Cortex of kidney (tissue), 1 donor: Measurements from ENCODE around the gene STAC.
"Not testable (repeated sequence)": the region's sequence is repeated elsewhere in the genome, so short reads cannot be mapped to it uniquely, and the experiment has no call there.

Experiments used
- DNase-seq: peaks from one replicate; lab custom pipeline; 2025; lab: John Stamatoyannopoulos, UW

Gene STAC

GRCh38 chr3:36480911-36481648, 100.8 kb downstream of the STAC start:
- DNase-seq = no peak

DNA sequence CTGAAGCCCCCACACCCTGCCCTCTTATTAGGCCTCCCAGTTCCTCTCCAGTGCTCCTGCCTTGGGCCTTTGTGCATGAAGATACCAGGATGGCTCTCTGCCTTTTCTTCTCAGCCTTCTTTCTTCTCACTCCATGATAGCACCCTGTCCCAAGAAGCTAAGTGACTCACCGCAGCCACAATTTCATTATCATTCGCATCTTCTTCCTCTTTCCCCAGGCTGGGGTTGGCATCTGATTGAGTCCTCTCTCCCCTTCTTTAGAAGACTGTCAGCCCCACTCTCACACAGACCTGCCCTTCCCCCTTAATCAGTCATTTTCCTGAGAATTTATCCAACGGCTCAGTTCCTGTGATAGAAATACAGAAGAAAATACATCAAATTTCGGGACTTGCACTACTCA, 102.0 kb downstream of the STAC start:
- no peak for DNase-seq

DNA sequence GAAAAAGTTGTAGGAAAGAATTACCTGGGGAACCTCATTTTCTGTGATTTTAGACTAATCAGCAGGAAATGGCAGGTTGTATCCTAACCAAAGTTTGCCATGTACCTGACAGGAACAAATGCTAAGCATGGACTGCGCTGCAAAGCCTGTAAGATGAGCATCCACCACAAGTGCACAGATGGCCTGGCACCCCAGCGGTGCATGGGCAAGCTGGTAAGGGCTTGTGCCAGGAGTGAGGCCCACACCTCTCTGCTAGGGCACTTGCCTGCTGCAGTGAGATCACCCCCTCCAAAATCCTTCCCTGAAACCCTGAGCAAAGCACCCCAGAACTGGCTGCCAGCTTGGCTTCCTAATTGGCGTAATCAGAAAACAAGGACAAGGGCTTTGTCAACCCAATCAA, 102.6 kb downstream of the STAC start:
- no peak for DNase-seq

DNA sequence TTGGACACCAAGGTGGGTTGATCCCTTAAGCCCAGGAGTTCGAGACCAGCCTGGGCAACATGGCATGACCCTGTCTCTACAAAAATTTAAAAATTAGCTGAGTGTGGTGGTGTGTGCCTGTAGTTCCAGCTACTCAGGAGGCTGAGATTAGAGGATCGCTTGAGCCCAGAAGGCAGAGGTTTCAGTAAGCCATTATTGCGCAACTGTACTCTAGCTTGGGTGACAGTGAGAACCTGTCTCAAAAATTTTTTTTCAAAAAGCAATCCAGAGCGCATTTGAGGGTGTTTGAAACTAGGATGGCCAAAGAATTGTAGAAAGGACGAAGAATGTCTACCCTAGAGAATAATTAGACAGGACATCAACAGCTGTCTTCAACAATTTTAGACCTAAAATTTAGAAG, 103.4 kb downstream of the STAC start:
- no peak for DNase-seq

DNA sequence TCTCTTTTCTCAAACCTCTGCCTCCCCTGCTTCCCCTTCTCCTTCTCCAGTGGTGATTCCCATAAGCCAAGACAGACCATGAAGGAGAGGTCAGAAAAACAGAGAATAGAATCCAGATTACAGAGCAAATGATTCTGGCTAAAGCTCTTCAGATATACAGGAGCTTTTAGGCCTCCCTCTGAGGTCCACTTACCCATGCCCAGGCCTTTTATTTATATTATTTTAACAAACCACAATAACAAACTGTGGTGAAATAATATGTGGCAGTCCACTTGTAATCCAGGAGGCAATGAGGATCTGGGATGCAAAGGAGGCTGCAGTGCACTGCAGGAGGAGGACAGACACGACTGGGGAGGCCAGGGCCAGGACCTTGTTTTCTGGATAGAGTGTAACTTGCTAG, 104.1 kb downstream of the STAC start:
- no peak for DNase-seq

DNA sequence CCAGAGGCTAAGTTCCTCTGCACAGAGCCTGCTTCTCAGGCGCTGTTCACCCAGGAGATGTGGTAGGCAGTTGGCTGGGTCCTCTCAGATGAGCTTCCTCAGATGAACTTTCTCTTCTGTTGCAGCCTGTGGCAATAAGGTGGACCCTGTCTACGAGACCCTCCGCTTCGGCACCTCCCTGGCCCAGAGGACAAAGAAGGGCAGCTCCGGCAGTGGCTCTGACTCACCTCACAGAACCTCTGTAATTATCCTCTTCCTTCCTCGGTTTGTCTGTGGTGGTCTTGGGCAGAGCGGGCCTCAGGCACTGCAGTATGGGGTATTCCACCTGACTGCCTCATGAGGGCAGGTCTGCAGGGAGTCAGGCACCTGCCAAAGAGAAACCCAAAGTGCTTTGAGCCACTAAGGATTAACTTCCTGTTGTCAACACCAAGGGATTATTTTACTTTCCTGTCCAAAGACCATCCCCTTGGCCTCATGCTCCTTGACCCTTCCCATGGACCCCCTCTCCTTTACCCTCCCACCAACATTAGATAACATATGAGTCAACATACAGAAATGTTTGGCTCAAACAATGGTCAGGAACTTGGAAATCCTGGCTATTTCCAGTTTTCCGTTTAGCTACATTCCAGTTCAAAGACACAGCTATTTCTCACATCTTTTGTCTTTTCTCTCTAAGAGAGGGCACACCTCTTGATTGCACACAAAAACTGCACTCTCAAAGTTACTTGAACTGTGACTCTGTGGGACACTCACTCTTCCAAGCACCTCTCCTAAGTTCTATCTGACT, 105.9 kb downstream of the STAC start:
- no peak for DNase-seq

GRCh38 chr3:36487616-36488015, 107.3 kb downstream of the STAC start:
- DNase-seq = no peak

DNA sequence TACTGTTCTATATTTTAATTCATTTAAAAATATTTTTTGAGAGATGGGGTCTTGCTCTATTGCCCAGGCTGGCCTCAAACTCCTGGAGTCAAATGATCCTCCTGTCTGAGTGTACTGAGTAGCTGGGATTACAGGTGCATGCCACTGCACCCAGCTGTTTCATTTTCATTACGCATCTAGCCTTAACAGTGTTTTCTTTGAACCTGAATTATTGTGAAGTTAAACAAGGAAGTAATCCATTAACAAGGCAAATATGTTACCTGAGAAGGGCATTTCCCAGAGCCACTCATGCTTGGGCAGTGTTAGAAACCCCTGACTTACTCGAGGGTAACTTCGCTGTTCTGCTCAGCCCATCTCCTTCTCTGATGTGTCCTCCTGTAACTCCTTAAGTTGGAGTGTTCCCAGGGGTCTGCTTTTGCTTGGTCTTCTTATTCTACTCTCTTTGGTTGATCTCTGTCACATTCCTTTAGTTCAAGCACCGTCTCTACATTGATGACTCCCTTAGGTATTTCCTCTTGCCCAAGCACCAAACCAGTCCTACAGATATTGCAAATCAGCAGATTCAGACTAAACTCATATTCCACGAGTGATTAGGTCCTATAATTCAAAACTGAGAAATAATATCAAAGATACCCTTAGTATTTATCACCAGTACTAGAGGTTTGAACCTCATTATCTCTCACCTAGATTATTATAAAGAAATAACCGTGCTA, 107.9 kb downstream of the STAC start:
- DNase-seq = no peak

DNA sequence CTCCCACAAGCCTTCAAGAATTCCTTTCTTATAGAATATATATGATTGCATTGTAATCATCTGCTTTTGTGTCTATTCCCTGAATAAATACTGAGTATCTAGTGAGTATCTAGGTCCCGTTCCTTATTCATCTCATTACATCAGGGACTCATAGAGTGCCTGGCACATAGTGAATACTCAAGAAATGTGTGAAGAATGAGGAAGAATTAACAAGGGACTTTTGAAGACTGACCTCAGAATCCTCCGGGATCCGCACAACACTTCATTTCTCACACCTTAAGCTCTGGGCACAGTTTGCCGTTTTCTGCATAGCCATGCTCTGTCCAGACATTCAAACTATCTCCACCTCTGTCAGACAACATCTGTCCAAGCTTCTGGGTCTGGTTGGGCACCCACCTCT, 108.8 kb downstream of the STAC start:
- DNase-seq = no peak

DNA sequence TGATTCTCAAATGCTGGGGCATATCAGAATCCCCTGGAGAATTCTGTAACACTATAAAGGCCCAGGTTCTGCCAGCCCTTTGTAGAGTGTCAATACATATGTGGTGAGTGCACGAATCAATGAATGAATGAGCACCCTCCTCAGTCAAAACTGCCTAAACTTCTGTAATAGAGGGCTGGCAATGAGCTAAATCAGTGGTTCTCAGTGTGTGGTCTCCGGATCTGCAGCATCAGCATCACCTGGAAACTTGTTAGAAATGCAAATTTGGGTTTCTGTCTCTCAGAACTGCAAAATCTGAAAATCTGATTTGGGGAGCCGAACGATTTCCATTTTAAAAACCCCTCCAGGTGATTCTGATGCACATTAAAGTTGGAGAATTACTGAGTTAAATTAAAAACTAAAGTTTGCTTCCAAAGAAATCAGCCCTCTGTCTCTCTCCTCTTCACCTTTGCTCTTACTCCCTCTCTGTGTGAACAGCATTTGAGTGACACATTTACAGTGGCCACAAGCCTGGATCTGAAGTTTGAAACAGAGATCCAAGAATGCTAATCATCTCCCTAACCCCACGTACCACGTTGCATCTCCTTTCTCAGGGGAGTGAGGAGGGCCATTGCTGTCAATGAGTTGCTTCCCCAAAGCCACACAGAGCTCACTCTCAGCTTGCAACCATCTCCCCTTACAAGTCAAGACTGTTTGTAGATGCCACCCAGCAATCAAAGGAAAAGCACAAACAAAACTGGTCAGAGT, 109.5 kb downstream of the STAC start:
- no peak for DNase-seq

DNA sequence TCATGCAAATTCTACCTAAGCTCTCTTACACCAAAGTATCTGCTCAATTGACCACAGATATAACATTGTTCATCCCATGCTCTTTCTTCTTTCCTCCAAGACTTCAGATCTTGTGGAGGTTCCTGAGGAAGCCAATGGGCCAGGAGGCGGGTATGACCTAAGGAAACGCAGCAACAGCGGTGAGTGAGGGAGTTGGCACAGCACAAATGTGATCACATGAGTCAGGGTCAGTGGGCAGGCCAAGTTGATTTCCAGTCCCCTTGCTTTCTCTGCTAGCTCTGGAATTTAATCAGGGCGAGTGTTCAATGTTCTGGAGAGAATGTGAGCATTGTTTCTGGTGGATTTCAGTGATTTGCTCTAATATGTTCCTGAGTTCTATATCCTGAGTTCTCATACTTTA, 112.7 kb downstream of the STAC start:
- DNase-seq = no peak

DNA sequence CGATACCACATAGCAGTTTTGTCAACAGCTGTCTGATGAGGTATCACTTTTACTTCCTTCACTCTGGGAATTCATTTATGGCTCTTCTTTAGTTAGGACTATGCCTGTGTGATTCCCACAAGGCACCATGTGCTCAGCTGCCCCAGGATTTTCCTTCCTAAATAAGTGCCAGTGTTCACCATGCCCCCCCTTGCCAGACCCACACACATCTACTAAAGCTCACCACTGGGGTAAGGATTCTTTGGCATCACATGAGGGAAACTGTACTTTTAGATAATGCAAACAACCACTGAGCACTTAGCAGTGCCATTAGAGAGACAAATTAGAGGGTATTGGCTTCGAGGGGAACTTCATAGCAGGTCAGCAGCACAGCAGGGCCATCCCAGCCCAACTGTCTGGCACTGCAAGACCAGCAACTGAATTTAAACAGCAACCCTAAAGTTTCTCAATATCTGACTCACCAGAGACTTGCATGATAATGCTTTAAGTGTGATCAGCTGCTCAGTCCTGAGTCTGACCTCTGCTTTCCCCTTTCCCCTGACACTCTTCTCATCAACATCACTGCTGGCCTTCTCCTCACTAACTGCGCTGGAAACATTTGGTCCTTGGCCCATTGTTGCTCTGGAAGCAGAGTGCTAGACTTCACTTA, 114.3 kb downstream of the STAC start:
- no peak for DNase-seq

DNA sequence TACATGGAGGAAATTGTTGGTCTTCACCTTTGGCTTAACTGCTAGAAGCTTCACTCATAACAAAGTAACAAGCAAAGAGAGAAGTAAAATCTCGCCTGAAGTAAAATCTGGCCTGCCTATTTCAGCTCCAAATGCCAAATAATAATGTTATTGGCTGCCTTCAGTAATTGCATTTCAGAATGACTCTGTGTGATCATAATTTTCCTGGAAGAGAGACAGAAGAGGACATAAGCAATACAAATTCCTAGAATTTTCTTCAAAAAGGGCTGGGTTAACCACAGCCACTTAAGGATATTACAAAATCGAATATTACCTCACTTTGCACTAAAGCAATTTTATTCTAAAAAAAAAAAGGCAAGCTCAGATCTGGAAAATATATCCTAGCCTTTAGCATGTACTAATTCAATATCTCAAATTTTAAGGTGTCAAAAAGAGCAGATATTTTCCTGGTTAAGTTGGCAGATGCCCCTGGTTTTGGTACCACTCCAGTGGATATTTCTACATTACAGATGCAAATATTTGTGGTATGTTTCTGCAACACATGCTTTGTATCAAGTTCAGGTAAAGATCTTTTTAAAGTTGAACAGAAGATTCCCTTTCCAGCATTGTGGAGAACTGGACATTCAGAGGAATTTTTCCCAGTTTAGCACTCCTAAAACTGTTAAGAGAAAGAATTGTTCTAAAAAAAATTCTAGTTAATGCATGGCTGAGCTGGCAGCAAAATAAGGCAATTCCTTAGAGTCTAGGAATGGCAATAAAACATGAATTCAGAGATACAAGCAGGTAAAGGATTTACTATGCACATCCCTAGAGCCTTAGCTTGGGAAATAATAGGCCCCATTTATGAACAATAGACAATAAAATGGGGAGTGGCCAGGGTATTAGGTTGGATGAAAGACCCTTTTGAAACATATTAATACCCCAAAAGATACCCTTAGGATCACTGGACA, 116.7 kb downstream of the STAC start:
- no peak for DNase-seq

DNA sequence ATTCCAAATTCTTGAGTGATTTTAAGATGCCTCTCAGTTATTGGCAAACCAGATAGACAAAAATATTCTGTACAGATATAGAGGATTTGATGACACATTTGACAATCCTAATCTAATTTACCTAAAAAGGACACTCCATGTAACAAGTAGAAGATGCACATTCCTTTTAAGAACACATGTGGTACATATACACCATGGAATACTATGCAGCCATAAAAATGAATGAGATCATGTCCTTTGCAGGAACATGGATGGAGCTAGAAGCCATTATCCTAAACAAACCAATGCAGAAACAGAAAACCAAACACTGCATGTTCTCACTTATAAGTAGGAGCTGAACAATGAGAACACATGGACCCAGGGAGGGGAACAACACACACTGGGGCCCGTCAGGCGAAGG, 119.7 kb downstream of the STAC start:
- DNase-seq = not testable (repeated sequence)

GRCh38 chr3:36501616-36502015, 121.3 kb downstream of the STAC start:
- no peak for DNase-seq

- no peak for DNase-seq
Observed at GRCh38 chr3:36505393-36505792, 125.1 kb downstream of the STAC start.

GRCh38 chr3:36511791-36512486, 131.6 kb downstream of the STAC start:
- no peak for DNase-seq

DNA sequence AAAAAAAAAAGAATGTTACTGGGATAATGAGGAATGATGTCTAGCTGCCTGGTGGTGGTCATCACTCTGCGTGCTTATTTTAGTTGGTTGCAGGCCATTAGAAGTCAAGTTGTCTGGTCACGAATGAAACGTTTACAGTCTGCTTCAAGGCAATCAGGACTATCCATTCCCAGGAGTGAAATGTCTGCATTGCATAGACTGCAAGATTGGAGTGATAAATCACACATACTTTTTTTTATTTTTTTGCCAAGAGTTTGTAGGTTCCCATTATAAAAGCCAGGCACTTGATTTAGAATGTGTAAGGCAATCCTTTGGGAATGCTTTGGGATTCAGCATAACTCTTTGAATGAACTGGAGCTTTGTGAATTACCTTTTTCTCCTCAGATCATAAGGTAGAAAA, 132.3 kb downstream of the STAC start:
- no peak for DNase-seq

GRCh38 chr3:36514171-36514570, 133.9 kb downstream of the STAC start:
- DNase-seq = no peak

GRCh38 chr3:36519682-36520081, 139.4 kb downstream of the STAC start:
- no peak for DNase-seq
